ENCODE measurements around the gene UBE2L3.
A peak's percentile ranks its signal among the peaks of the same experiment; 100 is the strongest.
"Not testable (repeated sequence)": the region's sequence is repeated elsewhere in the genome, so short reads cannot be mapped to it uniquely, and the experiment has no call there.

Gene UBE2L3

DNA sequence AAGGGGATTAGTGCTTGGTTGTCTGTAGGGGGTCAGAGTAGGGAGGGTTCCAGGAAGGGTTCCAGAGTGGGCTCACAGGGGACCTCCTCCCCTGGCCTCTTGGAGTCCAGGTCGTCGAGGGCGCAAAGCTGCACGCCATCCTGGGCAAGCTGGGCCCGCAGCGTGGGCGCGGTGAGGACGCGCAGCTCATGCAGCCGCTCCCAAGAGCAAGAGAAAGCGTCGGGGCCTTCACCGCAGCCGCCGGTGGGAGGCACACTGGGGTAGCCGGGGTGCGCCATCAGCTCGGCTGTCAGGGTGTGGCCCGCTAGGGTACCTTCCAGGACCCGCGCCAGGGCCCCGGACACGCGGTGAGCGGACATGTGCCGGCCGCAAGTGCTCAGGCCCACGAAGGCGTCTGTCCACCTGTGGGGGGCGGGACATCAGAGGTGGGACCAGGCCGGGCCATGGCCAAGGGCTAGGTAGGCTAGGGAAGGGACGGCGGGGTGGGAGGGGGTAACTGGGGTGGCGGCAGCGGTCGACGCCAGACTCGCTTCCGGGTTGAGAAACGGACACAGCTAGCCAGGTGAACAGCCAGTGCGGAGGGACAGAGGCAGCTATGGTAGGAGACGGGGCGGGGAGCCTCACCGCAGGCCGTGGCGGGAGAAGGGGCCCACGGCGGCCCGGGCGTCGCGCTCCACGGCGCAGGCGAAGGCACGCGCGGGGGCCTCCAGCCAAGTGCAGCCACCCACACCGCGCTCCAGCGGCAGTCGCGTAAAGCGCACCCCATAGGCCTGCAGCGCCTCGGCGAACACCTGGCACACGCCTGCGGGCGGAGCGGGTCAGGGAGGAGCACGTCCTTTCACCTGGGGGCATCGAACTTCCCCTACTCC lies 61.1 kb downstream of the UBE2L3 start:
- no peak for DNase-seq

DNA sequence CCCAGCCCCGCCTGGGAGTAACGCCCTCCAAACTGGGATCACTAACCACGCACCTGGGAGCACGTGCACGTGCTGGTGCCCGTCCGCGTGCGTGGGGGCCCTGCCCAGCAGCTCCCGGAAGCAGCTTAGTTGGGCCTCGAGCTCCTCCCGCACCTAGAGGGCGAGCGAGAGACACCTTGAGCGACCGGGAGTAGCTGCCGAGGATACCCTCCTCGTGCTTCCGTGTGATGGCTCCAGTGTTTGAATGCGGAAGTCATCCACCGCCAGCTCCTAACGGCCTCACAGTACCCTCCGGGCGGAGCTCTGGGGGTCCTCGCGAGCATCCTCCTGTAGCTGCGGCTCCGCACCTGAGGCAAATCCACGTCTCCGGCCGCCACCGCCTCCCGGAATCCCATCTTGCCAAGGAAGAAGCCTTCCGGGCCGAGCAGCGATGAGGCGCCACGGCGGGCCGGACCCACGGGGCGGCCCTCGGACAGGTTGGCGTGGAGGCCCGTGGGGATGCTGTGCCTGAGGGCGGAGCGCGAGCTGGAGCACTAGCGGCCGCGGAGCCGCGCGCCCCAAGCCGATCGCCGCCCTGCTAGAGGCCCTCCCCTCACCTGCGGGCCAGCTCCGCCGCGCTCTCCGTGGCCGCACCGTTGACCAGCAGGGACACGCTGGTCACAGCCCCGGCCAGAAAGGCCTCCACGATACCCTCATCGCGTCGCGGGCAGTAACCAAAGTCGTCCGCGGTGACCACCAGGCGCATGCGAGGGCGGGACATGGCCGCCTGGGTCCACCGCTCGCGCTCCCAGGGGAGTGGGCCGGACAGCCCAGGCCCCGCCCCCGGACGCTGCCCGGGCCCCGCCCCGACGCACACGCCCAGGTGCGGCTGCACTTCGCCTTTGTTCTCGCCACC lies 62.0 kb downstream of the UBE2L3 start, which contains the start of gene YDJC:
YDJC (minus strand) TSS at position 768 of the 895 bp plus-strand sequence; CDS start at position 760, 8 bp downstream.
- peak; percentile 93 for DNase-seq

DNA sequence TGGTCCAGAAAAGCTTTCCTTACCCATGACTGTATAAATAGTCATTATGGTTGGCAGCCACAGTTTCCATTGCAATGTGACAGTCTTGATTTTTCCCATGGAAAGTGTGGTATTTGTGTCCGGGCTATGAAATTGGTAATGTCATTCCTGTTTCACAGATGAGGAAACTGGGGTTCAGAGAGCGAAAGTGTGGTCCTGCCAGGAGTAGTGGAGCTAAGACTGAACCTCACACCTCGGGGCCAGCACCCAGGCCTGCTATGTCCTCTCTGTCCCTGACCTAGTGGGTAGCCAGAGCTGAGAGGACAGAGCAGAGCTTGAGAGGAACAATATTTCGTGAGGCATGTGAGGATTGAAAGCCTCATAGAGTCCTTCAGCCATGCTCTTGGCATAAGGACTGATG lies 63.5 kb downstream of the UBE2L3 start:
- DNase-seq = no peak

DNA sequence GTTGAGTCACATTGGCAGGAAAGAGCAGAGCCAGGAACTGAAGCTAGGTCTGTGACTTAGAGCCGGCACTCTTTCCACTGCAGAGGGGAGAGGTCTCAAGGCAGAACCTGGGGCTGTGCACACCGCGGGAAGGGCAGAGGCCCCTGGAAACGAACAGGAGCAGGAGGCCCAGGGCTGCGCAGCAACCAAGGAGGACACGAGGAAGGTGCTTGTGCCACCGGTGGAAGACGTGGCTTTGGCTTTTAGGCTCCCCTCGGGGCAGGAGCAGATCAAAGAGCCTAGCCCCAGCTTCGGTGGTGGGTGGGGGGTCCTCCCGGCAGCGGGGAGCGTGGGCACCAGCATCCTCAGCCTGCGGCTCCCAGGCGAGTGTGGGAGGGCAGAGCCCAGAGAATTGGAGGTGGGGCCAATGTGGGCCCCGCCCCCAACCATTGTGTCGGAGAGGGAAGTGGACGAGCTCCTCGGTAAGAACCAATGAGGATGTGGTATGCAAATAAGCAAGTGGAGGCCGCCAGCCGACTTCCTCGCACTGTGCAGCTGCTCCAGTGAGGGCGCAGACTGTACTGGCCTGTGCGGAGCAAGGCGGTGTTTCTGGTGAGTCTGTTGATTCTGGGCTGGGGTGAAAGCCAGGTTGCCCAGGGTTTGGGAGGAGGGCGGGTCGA lies 64.9 kb downstream of the UBE2L3 start, which contains the start of gene CCDC116:
CCDC116 (plus strand) TSS at position 524 of the 659 bp plus-strand sequence. CDS start 422 bp downstream, outside the sequence.
- peak; percentile 79 for DNase-seq

DNA sequence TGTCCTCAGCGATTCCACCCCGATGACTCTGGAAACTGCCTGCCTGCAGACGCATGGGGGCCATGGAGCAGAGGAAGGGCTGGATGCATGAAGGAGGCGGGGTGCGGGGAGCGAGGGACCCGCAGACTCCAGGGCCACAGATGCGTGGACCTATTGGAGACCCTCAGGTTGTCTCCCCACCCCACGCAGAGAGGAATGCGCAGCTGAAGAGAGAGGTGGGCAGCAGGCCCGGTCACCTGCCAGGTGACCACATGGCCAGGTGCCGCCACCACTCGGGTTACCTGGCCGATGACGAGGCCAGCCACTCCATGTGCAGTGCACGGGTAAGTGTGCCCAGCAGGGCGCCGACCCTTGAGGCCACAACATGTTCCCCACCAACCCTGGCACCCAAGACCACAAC lies 65.4 kb downstream of the UBE2L3 start:
- no peak for DNase-seq

DNA sequence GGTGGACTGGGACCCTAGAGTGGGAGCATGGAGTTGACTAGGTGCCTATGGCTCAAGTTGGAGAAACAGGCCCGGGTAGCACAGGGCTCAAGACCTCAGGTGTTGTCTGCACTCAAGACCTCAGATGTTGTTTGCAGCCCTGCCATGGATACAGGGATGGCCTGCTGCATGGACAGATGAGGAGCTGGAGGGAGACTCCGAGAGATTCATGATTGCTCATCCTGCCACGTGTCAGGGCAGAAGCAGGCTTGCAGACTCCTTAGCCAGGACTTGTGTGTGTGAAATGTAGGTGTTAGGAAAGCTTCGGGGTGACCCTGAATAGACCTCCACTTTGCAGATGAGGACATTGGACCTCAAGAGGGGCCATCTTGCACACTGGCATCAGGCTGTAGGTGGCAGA lies 66.0 kb downstream of the UBE2L3 start:
- DNase-seq = no peak

DNA sequence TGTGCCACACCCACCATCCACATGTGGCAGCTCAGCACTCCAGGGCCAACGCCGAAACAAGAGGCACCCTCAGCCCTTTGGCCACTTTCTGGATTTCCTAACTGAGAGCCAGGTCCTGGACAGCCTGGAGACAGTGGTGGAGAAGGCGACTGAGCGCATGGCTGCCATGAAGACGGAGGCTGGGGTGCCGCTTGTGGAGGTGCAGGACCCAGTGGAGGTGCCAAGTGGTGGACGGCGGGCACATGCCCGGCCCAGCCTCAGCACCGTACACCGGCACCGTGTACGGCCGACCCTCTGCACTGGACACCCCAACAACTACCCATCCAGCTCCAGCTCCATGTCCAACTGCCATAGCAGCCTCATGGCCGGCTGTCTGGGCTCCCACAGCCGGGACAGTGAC lies 66.6 kb downstream of the UBE2L3 start:
- no peak for DNase-seq

DNA sequence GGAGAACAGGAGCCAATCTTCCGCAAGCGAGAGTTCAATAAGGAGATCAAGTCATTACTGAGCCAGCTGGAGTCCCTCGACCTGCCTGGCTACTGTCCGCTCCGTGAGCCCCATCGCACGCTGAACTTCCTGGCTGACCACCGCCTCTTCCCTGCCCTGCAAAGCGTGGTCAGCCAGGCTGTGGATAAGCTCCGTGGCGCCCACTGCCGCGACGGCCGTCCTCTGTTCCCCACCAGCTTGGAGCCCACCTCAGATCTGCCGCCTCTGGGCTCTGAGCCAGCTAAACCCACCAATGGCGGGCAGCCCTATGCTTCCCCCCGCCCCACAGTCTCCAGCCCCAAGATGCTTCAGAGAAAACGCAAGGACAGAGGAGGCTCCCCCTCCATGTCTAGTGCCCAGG lies 67.3 kb downstream of the UBE2L3 start:
- DNase-seq = no peak

DNA sequence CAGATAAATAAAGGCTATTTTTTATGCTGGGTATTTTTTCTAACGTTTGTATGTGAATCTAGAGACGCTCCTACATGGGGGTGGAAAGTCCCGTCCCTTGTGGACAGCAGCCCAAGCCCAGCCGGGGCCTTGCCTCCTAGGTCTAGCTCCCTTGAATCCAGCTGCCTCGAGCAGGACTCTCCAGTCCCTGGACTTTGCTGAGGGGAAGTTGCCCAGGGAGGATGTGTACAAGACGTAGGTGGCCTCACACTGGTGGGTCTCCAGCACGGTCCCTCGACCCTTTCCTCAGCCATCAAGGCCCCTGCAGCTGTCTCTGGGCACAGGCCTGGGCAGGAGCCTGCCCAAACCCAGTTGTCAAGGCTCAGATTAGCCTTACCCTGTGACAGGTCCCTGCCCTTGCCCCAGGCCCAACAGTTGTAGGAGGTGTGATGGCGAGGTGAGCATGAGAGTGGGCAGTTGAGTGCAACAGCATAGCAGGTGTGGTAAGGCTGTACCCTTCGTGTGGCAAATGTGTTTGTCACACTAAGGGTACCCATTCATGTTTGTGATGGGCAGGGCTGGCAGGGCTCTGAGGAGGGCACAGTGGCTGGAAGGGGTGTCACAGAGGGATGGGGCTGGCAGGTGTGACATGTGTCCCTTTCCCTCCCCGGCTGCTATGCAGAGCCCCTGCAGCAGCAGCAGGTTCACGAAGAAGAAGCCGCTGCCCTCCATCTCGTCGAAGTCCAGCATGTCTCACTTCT lies 68.4 kb downstream of the UBE2L3 start:
- DNase-seq = no peak

DNA sequence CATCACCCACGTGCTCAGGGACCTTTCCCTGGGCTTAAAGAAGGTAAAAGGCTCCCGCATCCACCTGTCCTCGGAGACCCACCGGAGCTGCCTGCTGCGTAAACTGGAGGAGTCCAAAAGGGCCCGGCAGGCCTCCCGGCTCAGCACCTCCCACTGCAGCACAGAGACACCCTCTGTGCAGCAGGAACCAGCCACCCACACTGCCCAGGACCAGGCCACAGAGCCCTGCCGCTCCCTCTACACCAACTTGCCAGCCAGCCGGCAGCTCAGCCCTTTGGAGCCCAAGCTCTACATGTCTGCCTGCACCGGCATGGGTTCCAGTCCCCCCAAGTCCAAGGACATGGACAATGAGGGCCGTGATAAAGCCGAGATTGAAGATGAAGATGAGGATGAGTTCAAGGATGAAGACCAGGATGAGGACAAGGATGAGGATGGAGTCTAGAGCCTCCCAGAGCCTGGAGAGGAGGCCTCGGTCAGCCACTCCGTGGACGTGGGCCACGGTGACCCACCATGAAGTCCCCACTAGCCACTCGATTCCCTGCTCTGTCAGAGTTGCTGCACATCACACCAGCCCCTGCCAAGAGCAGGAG lies 69.2 kb downstream of the UBE2L3 start:
- DNase-seq = no peak

DNA sequence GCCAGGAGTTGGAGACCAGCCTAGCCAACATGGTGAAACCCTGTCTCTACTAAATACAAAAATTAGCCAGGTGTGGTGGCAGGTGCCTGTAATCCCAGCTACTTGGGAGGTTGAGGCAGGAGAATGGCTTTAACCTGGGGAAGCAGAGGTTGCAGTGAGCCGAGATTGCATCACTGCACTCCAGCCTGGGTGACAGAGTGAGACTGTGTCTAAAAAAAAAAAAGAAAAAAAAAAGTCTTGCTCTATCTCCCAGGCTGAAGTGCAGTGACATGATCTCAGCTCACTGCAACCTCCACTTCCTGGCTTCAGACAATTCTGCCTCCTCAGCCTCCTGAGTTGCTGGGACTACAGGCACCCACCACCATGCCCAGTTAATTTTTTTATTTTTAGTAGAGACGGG lies 69.9 kb downstream of the UBE2L3 start:
- not testable (repeated sequence) for DNase-seq

DNA sequence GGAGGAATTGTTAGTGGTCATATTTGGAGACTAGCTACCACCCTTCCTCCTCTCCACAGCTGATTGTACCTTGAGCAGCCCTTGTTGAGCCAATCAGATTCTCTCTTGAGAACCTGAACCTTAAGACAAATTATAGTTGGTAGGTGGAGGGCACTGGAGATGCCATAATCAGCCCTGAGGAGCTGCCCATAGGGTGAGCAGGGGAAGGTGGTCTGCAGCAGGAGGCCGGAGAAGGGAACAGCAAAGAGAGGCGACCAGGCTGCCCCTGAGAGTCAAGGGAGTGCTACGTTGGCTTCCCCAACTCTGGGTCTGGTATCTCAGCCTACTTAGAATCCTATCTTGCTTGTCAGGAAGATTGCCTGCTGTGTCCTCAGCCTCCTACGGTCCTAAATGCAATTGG lies 71.8 kb downstream of the UBE2L3 start:
- DNase-seq = no peak

DNA sequence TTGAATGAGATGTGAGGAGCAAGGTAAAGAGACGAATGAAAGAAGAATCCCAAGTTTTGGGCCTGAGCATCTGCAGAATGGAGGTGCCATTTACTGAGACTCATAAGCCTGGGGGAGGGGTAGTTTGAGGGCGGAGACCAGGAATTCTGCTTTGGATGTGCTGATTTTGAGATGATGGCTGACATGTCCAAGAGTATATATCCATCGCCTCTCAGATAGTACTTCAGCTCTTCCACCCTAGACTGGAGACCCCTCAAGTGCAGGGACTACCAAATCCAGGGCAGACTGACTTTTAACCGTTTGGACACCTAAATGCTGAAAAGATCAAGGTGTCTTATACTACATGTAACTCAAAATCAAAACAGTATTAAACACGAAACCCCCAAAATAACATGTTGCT lies 73.3 kb downstream of the UBE2L3 start:
- no peak for DNase-seq

DNA sequence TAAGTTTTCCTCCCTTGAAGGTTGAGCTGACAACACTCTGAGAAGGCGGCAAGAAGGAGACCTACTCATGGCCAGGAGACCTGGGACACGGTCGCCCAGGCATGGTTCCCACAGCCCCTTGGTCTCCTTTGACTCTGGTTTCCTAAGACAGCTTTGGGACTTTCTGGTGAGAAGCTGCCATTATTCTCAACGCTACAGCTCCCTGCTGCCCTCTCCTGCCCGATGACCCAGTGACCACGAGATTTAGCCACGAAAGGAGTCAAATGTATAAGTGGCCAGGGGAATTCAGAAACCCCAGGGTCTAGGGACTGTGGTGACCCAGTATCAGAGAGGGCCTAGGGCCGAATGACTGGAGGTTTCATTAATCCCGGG lies 73.9 kb downstream of the UBE2L3 start:
- no peak for DNase-seq

DNA sequence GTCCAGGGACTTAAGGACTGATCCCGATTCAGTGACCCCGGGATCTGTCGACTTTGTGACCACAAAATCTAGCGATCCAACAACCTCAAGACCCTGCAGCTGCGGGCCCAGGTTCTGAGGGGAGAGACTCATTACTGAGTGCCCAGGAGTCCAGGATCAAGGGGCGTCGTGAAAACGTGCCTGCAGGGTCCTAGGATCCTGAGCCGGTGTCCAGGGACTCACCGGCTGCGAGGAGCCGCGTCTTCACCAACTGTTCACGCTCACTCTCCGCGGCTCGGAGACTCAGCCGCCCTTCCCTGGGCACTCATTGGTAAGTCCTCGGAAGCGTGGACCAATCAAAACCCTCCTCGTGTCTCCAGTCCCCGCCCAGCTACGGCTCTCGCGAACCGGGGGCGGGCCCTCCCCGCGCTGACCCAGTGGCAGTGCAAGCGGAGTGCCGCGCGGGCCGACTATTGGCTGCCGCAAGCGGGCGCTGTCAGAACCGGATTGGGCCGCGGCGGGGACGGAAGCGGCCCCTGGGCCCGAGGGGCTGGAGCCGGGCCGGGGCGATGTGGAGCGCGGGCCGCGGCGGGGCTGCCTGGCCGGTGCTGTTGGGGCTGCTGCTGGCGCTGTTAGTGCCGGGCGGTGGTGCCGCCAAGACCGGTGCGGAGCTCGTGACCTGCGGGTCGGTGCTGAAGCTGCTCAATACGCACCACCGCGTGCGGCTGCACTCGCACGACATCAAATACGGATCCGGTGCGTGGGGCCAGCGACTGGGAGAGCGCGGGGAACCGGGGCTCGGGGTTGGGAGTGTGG lies 74.5 kb downstream of the UBE2L3 start, which contains the start of gene SDF2L1:
SDF2L1 (plus strand) TSS at position 514 of the 795 bp plus-strand sequence; CDS start at position 549, 35 bp downstream.
- peak; percentile 98 for DNase-seq

DNA sequence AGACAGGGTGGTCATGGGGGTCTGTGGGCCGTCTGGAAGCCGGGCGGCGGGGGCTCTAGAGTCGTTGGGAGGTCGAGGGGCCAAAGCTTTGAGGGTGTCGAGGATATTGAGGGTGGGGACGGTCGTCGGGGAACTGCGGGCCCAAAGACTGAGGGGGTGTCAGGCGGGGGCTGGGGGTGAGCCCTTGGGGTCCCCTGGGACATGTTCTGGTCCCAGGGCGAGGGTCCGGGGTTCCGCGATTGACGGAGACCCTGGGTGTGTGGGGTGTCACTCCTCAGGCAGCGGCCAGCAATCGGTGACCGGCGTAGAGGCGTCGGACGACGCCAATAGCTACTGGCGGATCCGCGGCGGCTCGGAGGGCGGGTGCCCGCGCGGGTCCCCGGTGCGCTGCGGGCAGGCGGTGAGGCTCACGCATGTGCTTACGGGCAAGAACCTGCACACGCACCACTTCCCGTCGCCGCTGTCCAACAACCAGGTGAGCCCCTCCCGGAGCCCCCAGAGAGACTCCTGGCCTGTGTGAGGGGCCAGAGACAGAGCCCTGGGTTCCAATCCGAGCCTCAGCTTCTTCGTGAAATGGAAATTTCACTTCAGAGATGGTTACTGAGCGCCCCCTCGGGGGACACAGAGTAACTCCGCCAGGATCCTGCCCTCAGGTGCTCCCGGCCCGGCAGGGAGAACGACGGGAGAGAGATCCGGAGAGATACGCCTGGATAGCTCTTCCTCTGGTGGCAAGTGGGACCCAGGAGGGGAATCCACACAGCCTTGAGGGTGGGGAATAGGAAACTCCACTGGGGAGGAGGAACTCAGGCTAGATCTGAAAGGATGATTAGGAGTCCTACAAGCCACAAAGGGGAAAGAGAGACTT lies 75.3 kb downstream of the UBE2L3 start:
- DNase-seq = peak; percentile 52

DNA sequence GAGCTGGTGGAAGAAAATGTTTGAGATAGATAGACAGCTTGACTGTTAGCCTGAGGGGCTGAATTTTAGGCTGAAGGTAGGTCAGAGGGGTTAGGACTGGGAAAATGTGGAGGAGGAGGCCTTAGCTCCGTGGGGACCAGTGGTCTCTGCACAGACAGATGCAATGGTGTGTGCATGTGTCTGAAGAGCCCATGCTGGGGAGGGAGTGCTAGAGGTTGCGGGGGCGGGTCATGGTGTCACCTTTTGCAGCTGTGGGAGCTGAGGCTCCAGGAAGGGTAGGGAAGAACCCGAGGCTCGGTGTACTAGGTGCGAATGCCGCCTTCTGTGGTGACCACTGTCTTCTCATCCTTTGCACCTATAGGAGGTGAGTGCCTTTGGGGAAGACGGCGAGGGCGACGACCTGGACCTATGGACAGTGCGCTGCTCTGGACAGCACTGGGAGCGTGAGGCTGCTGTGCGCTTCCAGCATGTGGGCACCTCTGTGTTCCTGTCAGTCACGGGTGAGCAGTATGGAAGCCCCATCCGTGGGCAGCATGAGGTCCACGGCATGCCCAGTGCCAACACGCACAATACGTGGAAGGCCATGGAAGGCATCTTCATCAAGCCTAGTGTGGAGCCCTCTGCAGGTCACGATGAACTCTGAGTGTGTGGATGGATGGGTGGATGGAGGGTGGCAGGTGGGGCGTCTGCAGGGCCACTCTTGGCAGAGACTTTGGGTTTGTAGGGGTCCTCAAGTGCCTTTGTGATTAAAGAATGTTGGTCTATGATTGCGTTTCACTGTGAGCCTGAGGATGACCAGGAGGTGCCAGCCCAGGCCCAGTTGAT lies 76.2 kb downstream of the UBE2L3 start:
- no peak for DNase-seq

DNA sequence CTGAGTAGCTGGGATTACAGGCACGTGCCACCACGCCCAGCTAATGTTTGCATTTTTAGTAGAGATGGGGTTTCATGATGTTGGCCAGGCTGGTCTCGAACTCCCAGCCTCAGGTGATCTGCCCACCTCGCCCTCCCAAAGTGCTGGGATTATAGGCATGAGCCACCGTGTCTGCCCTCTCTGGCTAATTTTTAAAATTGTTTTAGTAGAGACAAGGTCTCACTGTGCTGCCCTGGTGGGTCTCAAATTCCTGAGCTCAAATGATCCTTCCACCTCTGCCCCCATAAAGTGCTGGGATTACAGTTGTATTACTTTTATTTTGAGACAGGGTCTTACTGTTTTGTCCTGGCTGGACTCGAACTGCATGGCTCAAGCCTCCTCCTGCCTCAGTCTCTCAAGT lies 78.0 kb downstream of the UBE2L3 start:
- not testable (repeated sequence) for DNase-seq

Data from central memory CD4-positive, alpha-beta T cell (primary cell).